Measurements from ENCODE around the gene ZNF532. TPM values are rescaled to one million over a fixed set of nuclear protein-coding genes. Genes with fewer than 3 reads are reported as not detected.

ZNF532 gene
- total and polyA plus RNA-seq, 9 of the 15 experiments (the other 6 are each of a cell fraction or from before 2014, with no cell fraction given), result 0.42 TPM; not detected in 8

DNA sequence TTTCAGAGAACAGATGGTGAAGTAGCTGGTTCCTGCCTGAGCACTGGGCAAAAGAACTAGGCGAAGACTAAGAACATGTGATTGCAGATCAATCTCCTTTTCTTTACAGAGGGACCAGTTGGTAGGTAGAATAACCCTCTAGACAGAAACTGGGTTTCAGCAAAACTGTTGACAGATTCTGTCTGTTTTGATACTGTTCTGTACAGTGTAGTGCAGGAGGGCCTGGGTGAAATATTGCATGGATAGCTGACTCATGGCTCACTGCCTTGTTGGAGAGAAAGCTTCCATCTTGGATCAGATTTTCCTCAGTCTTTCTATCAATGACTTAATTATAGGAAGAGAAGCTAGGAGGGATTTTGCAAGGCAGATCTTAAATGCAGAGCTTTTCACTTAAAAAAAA, 95.8 kb downstream of the ZNF532 start (continued):
- TF ChIP-seq, protein P1, sequence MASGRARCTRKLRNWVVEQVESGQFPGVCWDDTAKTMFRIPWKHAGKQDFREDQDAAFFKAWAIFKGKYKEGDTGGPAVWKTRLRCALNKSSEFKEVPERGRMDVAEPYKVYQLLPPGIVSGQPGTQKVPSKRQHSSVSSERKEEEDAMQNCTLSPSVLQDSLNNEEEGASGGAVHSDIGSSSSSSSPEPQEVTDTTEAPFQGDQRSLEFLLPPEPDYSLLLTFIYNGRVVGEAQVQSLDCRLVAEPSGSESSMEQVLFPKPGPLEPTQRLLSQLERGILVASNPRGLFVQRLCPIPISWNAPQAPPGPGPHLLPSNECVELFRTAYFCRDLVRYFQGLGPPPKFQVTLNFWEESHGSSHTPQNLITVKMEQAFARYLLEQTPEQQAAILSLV (tag; IDR thresholded peaks at IDR 0.05), result no peak
- TF ChIP-seq, protein P2, sequence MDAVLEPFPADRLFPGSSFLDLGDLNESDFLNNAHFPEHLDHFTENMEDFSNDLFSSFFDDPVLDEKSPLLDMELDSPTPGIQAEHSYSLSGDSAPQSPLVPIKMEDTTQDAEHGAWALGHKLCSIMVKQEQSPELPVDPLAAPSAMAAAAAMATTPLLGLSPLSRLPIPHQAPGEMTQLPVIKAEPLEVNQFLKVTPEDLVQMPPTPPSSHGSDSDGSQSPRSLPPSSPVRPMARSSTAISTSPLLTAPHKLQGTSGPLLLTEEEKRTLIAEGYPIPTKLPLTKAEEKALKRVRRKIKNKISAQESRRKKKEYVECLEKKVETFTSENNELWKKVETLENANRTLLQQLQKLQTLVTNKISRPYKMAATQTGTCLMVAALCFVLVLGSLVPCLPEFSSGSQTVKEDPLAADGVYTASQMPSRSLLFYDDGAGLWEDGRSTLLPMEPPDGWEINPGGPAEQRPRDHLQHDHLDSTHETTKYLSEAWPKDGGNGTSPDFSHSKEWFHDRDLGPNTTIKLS (IDR thresholded peaks at IDR 0.05; ENCODE audit: borderline replicate concordance, low read depth), result no peak
- TF ChIP-seq, protein P3, sequence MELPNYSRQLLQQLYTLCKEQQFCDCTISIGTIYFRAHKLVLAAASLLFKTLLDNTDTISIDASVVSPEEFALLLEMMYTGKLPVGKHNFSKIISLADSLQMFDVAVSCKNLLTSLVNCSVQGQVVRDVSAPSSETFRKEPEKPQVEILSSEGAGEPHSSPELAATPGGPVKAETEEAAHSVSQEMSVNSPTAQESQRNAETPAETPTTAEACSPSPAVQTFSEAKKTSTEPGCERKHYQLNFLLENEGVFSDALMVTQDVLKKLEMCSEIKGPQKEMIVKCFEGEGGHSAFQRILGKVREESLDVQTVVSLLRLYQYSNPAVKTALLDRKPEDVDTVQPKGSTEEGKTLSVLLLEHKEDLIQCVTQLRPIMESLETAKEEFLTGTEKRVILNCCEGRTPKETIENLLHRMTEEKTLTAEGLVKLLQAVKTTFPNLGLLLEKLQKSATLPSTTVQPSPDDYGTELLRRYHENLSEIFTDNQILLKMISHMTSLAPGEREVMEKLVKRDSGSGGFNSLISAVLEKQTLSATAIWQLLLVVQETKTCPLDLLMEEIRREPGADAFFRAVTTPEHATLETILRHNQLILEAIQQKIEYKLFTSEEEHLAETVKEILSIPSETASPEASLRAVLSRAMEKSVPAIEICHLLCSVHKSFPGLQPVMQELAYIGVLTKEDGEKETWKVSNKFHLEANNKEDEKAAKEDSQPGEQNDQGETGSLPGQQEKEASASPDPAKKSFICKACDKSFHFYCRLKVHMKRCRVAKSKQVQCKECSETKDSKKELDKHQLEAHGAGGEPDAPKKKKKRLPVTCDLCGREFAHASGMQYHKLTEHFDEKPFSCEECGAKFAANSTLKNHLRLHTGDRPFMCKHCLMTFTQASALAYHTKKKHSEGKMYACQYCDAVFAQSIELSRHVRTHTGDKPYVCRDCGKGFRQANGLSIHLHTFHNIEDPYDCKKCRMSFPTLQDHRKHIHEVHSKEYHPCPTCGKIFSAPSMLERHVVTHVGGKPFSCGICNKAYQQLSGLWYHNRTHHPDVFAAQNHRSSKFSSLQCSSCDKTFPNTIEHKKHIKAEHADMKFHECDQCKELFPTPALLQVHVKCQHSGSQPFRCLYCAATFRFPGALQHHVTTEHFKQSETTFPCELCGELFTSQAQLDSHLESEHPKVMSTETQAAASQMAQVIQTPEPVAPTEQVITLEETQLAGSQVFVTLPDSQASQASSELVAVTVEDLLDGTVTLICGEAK (IDR thresholded peaks at IDR 0.05), result no peak
- TF ChIP-seq, protein P3 (CRISPR knock-in tag; IDR thresholded peaks at IDR 0.05), result no peak
- TF ChIP-seq ZNF263 (CRISPR knock-in tag; IDR thresholded peaks at IDR 0.05; ENCODE audit: borderline replicate concordance), result no peak
- TF ChIP-seq, protein P4, sequence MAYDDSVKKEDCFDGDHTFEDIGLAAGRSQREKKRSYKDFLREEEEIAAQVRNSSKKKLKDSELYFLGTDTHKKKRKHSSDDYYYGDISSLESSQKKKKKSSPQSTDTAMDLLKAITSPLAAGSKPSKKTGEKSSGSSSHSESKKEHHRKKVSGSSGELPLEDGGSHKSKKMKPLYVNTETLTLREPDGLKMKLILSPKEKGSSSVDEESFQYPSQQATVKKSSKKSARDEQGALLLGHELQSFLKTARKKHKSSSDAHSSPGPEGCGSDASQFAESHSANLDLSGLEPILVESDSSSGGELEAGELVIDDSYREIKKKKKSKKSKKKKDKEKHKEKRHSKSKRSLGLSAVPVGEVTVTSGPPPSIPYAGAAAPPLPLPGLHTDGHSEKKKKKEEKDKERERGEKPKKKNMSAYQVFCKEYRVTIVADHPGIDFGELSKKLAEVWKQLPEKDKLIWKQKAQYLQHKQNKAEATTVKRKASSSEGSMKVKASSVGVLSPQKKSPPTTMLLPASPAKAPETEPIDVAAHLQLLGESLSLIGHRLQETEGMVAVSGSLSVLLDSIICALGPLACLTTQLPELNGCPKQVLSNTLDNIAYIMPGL (CRISPR knock-in tag; IDR thresholded peaks at IDR 0.05), result no peak
- TF ChIP-seq, protein P5, sequence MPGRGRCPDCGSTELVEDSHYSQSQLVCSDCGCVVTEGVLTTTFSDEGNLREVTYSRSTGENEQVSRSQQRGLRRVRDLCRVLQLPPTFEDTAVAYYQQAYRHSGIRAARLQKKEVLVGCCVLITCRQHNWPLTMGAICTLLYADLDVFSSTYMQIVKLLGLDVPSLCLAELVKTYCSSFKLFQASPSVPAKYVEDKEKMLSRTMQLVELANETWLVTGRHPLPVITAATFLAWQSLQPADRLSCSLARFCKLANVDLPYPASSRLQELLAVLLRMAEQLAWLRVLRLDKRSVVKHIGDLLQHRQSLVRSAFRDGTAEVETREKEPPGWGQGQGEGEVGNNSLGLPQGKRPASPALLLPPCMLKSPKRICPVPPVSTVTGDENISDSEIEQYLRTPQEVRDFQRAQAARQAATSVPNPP (IDR thresholded peaks at IDR 0.05; ENCODE audit: borderline replicate concordance, insufficient read depth, insufficient read length), result no peak
- TF ChIP-seq CBFB (CRISPR knock-in tag; IDR thresholded peaks at IDR 0.05), result no peak
- no peak for TF ChIP-seq NR2C2 (CRISPR knock-in tag; IDR thresholded peaks at IDR 0.05)
- no peak for TF ChIP-seq NR2C2 (tag; IDR thresholded peaks at IDR 0.05)
